Stimulated activated CD4-positive, alpha-beta T cell treated with anti-CD3 and anti-CD28 coated beads, Interleukin-15, amount 100 ng/mL, for 48 hours (primary cell): Measurements from ENCODE around the gene INAFM1.
A peak's percentile ranks its signal among the peaks of the same experiment; 100 is the strongest.
"Not testable (repeated sequence)": the region's sequence is repeated elsewhere in the genome, so short reads cannot be mapped to it uniquely, and the experiment has no call there.

Source experiments
- DNase-seq, 2 donors: peaks; one replicate each; pipeline ENCODE4 v3.0.0-alpha.2; 2020; ENCODE audit warnings: low read depth in 2 of 2

Gene INAFM1

GRCh38 chr19:47268028-47268427, 6.7 kb upstream of the INAFM1 start:
- DNase-seq = no peak

DNA sequence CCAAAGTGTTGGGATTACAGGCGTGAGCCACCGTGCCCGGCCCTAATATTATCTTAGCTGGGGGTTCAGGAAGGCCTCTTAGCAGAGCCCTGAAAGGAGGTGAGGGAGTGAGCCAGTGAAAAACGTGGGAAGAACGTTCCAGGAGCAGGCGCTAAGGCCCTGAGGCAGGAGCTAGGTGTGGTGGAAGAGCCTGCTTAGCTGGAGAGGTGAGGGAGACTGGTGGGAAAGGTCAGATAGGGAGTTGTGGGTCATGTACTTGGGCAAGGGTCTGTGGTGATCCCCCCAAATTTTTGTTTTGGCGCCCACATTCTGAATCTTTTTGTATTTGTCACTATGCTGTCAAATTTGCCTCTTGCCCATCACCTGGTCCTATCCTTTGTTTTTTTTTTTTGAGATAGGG, 5.1 kb upstream of the INAFM1 start:
- DNase-seq = no peak

GRCh38 chr19:47270408-47270807, 4.3 kb upstream of the INAFM1 start:
- DNase-seq = no peak

DNA sequence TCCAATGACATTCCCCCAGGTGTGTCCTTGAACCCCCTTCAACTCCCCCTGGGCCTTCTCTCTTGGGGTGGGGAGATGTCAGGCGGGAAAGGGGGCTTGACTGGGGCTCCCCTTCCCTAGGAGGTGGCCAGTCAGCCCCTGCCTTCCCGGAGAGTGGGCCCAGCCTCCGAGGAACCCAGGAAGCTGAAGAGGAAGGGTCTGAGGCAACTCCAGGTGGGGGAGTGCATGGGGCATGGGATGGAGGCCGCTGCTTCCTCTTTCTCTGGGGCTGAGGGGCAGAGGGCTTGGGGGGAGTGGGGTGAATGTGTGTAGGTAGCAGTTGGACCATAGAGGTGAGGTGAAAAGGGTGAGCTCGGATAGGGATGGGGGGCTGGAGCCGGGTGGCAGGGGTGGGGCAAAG, 2.7 kb upstream of the INAFM1 start:
- DNase-seq = no peak

- DNase-seq = peak; percentile 45 to 48
Measured at GRCh38 chr19:47272448-47273312, 2.0 kb upstream of the INAFM1 start.

GRCh38 chr19:47273313-47274070, 1.2 kb upstream of the INAFM1 start:
- peak; percentile 85 to 91 for DNase-seq

GRCh38 chr19:47274891-47275761, 441 bp downstream of the INAFM1 start:
- DNase-seq = no peak

GRCh38 chr19:47275791-47276461, 1.2 kb downstream of the INAFM1 start:
- no peak for DNase-seq

DNA sequence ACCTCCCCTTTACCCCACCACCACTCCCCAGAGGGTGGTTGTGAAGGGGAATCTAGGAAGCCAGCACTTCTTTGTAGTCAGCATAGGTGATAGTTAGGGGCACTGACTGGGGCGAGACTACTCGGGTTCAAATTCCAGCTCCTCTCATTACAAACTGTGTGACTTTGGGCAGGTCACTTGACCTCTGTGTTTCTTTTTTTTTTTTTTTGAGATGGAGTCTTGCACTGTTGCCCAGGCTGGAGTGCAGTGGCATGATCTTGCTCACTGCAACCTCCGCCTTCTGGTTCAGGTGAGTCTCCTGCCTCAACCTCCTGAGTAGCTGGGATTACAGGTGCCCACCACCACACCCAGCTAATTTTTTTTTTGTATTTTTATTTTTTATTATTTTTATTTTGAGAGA, 1.8 kb downstream of the INAFM1 start:
- DNase-seq = not testable (repeated sequence)

DNA sequence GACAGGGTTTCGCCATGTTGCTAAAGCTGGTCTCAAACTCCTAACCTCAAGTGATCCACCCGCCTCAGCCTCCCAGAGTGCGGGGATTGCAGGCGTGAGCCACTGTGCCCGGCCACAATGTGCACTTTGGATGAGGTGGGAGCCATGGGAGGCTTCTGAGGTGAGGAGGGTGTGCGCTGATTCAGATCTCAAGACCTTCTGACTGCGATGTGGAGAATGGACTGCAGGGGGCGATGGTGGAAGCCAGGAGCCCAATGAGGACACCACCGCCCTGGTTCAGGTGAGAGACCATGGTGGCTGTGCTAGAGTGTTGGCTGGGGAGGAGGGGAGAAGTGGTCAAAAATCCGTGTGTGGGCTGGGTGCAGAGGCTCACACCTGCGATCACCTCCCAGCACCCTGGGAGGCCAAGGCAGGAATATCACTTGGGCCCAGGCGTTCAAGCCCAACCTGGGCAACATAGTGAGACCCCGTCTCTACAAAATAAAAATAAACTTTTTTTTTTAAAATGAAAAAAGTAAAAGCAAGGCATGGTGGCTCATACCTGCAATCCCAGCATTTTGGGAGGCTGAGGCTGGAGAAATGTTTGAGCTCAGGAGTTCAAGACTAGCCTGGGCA, 5.6 kb downstream of the INAFM1 start:
- peak; percentile 49 to 51 for DNase-seq

- DNase-seq = no peak
Measured at GRCh38 chr19:47283405-47284059, 8.8 kb downstream of the INAFM1 start.

DNA sequence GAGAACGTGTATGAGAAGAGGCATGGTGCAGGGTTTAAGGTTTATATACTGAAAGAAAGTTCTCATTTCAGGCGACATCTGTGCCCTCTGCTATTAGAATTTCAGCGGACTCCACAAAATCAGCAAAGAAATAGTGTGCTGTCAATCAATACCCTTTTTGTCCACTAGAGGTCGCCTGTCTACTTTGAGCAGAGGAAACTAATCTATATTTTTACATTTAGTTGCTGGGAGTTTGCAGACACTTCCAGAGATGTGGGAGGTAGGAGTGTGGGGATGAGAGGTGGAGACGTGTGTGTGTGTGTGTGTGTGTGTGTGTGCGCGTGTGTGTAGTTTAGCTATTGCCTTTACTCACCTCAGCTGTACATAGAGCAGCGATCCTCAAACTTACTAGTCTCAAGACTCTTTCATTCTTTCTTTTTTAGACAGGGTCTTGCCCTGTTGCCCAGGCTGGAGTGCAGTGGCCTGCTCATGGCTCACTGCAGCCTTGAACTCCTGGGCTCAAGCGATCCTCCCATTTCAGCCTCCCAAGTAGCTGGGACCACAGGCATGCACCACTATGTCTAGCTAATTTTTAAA, 9.7 kb downstream of the INAFM1 start:
- DNase-seq = peak in 1 of 2 donors; percentile 29

GRCh38 chr19:47296036-47296435, 21.4 kb downstream of the INAFM1 start:
- DNase-seq = peak; percentile 60 to 82

GRCh38 chr19:47300867-47301266, 26.2 kb downstream of the INAFM1 start:
- DNase-seq = not testable (repeated sequence)

DNA sequence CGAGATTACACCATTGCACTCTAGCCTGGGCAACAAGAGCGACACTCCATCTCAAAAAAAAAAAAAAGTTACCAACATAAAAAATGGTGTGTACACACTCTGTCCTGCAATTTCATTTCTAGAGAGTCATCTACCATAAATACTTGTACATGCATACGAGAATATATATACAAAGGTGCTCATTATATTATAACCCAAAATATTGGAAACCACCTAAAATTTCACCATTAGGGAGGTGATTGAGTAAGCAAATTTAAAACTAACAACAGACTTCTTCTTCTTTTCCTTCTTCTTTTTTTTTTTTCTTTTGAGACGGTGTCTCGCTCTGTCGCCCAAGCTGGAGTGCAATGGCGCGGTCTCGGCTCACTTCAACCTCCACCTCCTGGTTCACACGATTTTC, 27.6 kb downstream of the INAFM1 start:
- DNase-seq = no peak

- DNase-seq = no peak
Measured at GRCh38 chr19:47303966-47304365, 29.3 kb downstream of the INAFM1 start.

GRCh38 chr19:47305309-47305751, 30.6 kb downstream of the INAFM1 start:
- DNase-seq = peak in 1 of 2 donors; percentile 18

GRCh38 chr19:47306303-47306702, 31.6 kb downstream of the INAFM1 start:
- no peak for DNase-seq

- no peak for DNase-seq
Measured at GRCh38 chr19:47309038-47309437, 34.4 kb downstream of the INAFM1 start.

GRCh38 chr19:47309608-47310007, 34.9 kb downstream of the INAFM1 start, which contains the start of gene C5AR1:
Gene C5AR1 (plus strand): TSS chr19:47309861. CDS start chr19:47309896, 35 bp downstream.
- no peak for DNase-seq
